HG03565 (cell line): ENCODE data around the gene KLK6.
"Not testable (repeated sequence)": the region's sequence is repeated elsewhere in the genome, so short reads cannot be mapped to it uniquely, and the experiment has no call there.

Experiments used
- ATAC-seq: cut with Tn5 transposase; IDR thresholded peaks from one replicate; pipeline ENCODE4 v1.9.1; 2021; ENCODE audit warnings: mild to moderate bottlenecking, moderate library complexity; ENCODE audit not compliant: unreplicated experiment

The KLK6 gene

GRCh38 chr19:50994129-50994528 is 24.7 kb upstream of the KLK6 start:
- ATAC-seq = no peak

GRCh38 chr19:50992666-50993035 is 23.3 kb upstream of the KLK6 start:
- no peak for ATAC-seq

GRCh38 chr19:50984416-50984815 is 15.0 kb upstream of the KLK6 start:
- ATAC-seq = not testable (repeated sequence)

GRCh38 chr19:50983625-50984292 is 14.4 kb upstream of the KLK6 start, which contains the start of gene KLK7:
TSS of gene KLK7 (minus strand) at chr19:50983917. CDS start at chr19:50982399, 1,518 bp downstream.
- no peak for ATAC-seq

- ATAC-seq = no peak
Measured at GRCh38 chr19:50982186-50982585, 12.8 kb upstream of the KLK6 start.

GRCh38 chr19:50981587-50982146 is 12.3 kb upstream of the KLK6 start:
- ATAC-seq = no peak

GRCh38 chr19:50980208-50980607 is 10.8 kb upstream of the KLK6 start:
- no peak for ATAC-seq

- no peak for ATAC-seq
Measured at GRCh38 chr19:50979758-50980157, 10.4 kb upstream of the KLK6 start.

GRCh38 chr19:50978772-50979390 is 9.5 kb upstream of the KLK6 start:
- no peak for ATAC-seq

GRCh38 chr19:50977626-50978025 is 8.2 kb upstream of the KLK6 start:
- no peak for ATAC-seq

GRCh38 chr19:50975766-50976165 is 6.4 kb upstream of the KLK6 start:
- no peak for ATAC-seq

GRCh38 chr19:50974702-50975556 is 5.5 kb upstream of the KLK6 start:
- no peak for ATAC-seq

GRCh38 chr19:50972795-50973376 is 3.5 kb upstream of the KLK6 start:
- ATAC-seq = no peak

- ATAC-seq = not testable (repeated sequence)
Measured at GRCh38 chr19:50969810-50970209, 419 bp upstream of the KLK6 start.

GRCh38 chr19:50968716-50969412 is 527 bp downstream of the KLK6 start:
- no peak for ATAC-seq

- no peak for ATAC-seq
Measured at GRCh38 chr19:50967929-50968715, 1.3 kb downstream of the KLK6 start.

GRCh38 chr19:50964266-50964665 is 5.1 kb downstream of the KLK6 start:
- no peak for ATAC-seq

- no peak for ATAC-seq
Measured at GRCh38 chr19:50963381-50963780, 6.0 kb downstream of the KLK6 start.

GRCh38 chr19:50962245-50962644 is 7.1 kb downstream of the KLK6 start:
- no peak for ATAC-seq
